MCF 10A (cell line): ENCODE measurements around the gene AP3S2. TPM values are rescaled to one million over a fixed set of nuclear protein-coding genes. Genes with fewer than 3 reads are reported as not detected.

Source experiments
- BruUV-seq: library from RNA; stranded (reverse); fragments of 400-500 nt; replicated peaks from 2 replicates; lab custom pipeline; 2021; lab: Mats Ljungman, UMichigan
- CTCF ChIA-PET: fragments of 300-600 bp; sonication (Branson Sonifier 250); formaldehyde crosslinking; extraction: SDS; loops from one replicate; lab custom pipeline; 2021; ENCODE audit warnings: antibody characterized with exemption, inconsistent platforms; lab: Yijun Ruan, JAX
- POLR2A ChIA-PET: fragments of 300-600, 350-650 bp; sonication (Branson Sonifier 250); formaldehyde crosslinking; extraction: SDS; loops from one replicate; lab custom pipeline; 2020; ENCODE audit warnings: antibody characterized with exemption, inconsistent platforms; lab: Yijun Ruan, JAX
- DNase-seq: peaks from one replicate; pipeline ENCODE4 v3.0.0-alpha.2; 2018; ENCODE audit not compliant: unreplicated experiment
- H3K27ac Mint-ChIP-seq: one replicate; pipeline ENCODE4 v1.8.0; 2022; ENCODE audit warnings: mild to moderate bottlenecking, low read depth, mixed read lengths; ENCODE audit not compliant: unreplicated experiment
- H3K27me3 Mint-ChIP-seq: one replicate; pipeline ENCODE4 v1.8.0; 2022; ENCODE audit warnings: mixed read lengths; ENCODE audit not compliant: insufficient read depth, unreplicated experiment
- H3K36me3 Mint-ChIP-seq: one replicate; pipeline ENCODE4 v1.8.0; 2022; ENCODE audit warnings: mild to moderate bottlenecking, moderate library complexity, mixed read lengths; ENCODE audit not compliant: insufficient read depth, unreplicated experiment
- H3K4me1 Mint-ChIP-seq: one replicate; pipeline ENCODE4 v1.8.0; 2022; ENCODE audit warnings: mixed read lengths; ENCODE audit not compliant: insufficient read depth, unreplicated experiment
- H3K4me3 Mint-ChIP-seq: one replicate; pipeline ENCODE4 v1.8.0; 2022; ENCODE audit warnings: mild to moderate bottlenecking, moderate library complexity, mixed read lengths; ENCODE audit not compliant: unreplicated experiment
- H3K9me3 Mint-ChIP-seq: one replicate; pipeline ENCODE4 v1.8.0; 2022; ENCODE audit warnings: mixed read lengths; ENCODE audit not compliant: unreplicated experiment
- CTCF ChIP-seq: fragments of 200-600 bp; IDR thresholded peaks from one replicate; pipeline ENCODE4 v1.8.0; 2022; ENCODE audit warnings: antibody characterized with exemption, mild to moderate bottlenecking; ENCODE audit not compliant: unreplicated experiment
- intact Hi-C: fragments of 100-400 bp; cut with micrococcal nuclease; formaldehyde crosslinking; loops from 2 replicates; pipeline ENCODE4 v1.14.1; 2022
- total RNA-seq: library from RNA; stranded (reverse); gene quantifications from 2 replicates; pipeline ENCODE4 v1.2.3, GENCODE V29; 2022

Gene AP3S2
- total RNA-seq, 1 experiment from 2014 or later: 38.4 TPM

GRCh38 chr15:89903015-89903857 lies 9.4 kb upstream of the AP3S2 start:
- ChIA-PET POLR2A (interaction anchor here (0.6 kb wide), 1 partner anchor 155 kb away, joined by 3 read pairs; no protein-coding TSS in a partner anchor), CTCF (interaction anchor here (1.0 to 5.4 kb wide), 2 partner anchors 29 to 167 kb away, joined by 3 to 54 read pairs; no protein-coding TSS in a partner anchor)
- H3K36me3 Mint-ChIP-seq: peaks cover 23% of the 10 kb centered on the region
- BruUV-seq: no TSS peak
- H3K27ac Mint-ChIP-seq: no peak overlapping the region
- intact Hi-C loops: no loop called here
- H3K4me1 Mint-ChIP-seq: no peaks in the 10 kb centered on the region
- no peaks in the 10 kb centered on the region for H3K9me3 Mint-ChIP-seq
- H3K4me3 Mint-ChIP-seq: no peak overlapping the region
- DNase-seq: no peak
- H3K27me3 Mint-ChIP-seq: no peaks in the 10 kb centered on the region
- TF ChIP-seq CTCF: no peak

GRCh38 chr15:89900849-89901248 lies 7.1 kb upstream of the AP3S2 start:
- Mint-ChIP-seq H3K4me3 (no peak overlapping the region), H3K36me3 (peaks cover 15% of the 10 kb centered on the region), H3K9me3 (no peaks in the 10 kb centered on the region), H3K27ac (no peak overlapping the region), H3K27me3 (no peaks in the 10 kb centered on the region), H3K4me1 (no peaks in the 10 kb centered on the region)
- intact Hi-C loops: no loop called here
- CTCF ChIA-PET: interaction anchor here (0.5 to 5.9 kb wide), 4 partner anchors 56 to 187 kb away, joined by 3 to 100 read pairs (median 28); no protein-coding TSS in a partner anchor
- POLR2A ChIA-PET: interaction anchor here (3.3 to 3.8 kb wide), 3 partner anchors 12 to 185 kb away, joined by 14 to 21 read pairs (median 20); partner anchors contain the start of gene ARPIN
- BruUV-seq: no TSS peak
- TF ChIP-seq CTCF: no peak
- no peak for DNase-seq

GRCh38 chr15:89899951-89900567 lies 6.3 kb upstream of the AP3S2 start:
- ChIA-PET CTCF (interaction anchor here (0.6 to 5.9 kb wide), 10 partner anchors 17 to 203 kb away, joined by 3 to 100 read pairs (median 20); no protein-coding TSS in a partner anchor), POLR2A (interaction anchor here (0.8 to 3.8 kb wide), 6 partner anchors 13 to 186 kb away, joined by 4 to 21 read pairs (median 10); partner anchors contain the start of gene ARPIN)
- no peak for DNase-seq
- no peak overlapping the region for H3K4me3 Mint-ChIP-seq
- H3K36me3 Mint-ChIP-seq: peaks cover 15% of the 10 kb centered on the region
- H3K4me1 Mint-ChIP-seq: no peaks in the 10 kb centered on the region
- TF ChIP-seq CTCF: no peak
- H3K27ac Mint-ChIP-seq: no peak overlapping the region
- no TSS peak for BruUV-seq
- H3K27me3 Mint-ChIP-seq: no peaks in the 10 kb centered on the region
- no peaks in the 10 kb centered on the region for H3K9me3 Mint-ChIP-seq
- intact Hi-C loops: loop anchor here (5.0 kb wide), 1 partner anchor 332 kb away; the partner anchor contains the start of genes CIB1 and GDPGP1
